Neural cell (in vitro differentiated cells): ENCODE results near the gene PANK2.

Experiments
- EP300 ChIP-seq: fragments of 450-650 bp; conservative IDR thresholded peaks from 2 replicates; pipeline ENCODE4 v1.6.1; 2014; ENCODE audit warnings: antibody characterized with exemption, mild to moderate bottlenecking, moderate library complexity; ENCODE audit not compliant: poor library complexity, severe bottlenecking
- EZH2 ChIP-seq: fragments of 200-600, 300-800 bp; shearing (Covaris generic), sonication (generic); IDR thresholded peaks from 2 replicates; pipeline ENCODE4 v1.6.1; 2014; ENCODE audit warnings: antibody characterized with exemption, low read length, borderline replicate concordance, mild to moderate bottlenecking; ENCODE audit not compliant: insufficient read depth, poor library complexity, severe bottlenecking
- POLR2AphosphoS5 ChIP-seq: IDR thresholded peaks from 2 replicates; pipeline ENCODE4 v1.6.1; 2012
- REST ChIP-seq: IDR thresholded peaks from 2 replicates; pipeline ENCODE4 v1.6.1; 2012; ENCODE audit warnings: borderline replicate concordance
- TAF1 ChIP-seq: IDR thresholded peaks from 2 replicates; pipeline ENCODE4 v1.6.1; 2012; ENCODE audit warnings: low read depth
- TF ChIP-seq, protein P1 (sequence below): fragments of 450-650 bp; IDR thresholded peaks from 2 replicates; pipeline ENCODE4 v1.5.1; 2014; ENCODE audit warnings: antibody characterized with exemption, mild to moderate bottlenecking, moderate library complexity; ENCODE audit not compliant: poor library complexity, severe bottlenecking

DNA sequence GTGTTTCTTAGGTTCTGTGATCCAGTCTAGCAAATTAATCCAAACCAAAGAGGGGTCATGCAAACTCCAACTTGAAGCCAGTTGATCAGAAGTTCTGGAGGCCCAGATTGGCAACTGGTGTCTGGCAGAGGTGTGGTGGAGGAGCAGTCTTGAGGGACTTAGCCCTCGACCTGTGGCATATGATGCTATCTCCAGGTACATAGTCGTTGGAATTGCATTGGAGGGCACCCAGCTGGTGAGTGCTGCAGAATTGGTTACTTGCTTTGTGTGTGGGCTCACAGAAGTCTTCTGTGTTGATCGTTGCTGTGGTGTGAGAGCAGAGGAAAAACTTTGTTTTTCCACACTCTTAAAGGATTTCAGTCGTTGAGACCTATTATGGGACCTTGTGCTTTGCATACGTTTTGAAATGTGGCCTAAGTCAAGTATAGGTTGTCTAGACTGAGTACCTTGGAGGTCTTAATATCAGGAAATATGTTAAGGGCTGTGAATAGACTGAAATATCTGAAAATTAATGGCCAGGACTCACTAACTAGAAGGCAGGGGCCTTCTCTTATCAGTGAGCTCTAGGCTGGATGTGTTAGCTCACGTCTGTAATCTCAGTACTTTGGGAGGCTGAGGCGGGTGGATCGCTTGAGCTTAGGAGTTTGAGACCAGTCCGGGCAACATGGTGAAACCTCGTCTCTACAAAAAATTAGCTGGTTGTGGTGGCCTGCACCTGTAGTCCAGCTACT, 7.8 kb downstream of the PANK2 start:
- TF ChIP-seq, protein P1, sequence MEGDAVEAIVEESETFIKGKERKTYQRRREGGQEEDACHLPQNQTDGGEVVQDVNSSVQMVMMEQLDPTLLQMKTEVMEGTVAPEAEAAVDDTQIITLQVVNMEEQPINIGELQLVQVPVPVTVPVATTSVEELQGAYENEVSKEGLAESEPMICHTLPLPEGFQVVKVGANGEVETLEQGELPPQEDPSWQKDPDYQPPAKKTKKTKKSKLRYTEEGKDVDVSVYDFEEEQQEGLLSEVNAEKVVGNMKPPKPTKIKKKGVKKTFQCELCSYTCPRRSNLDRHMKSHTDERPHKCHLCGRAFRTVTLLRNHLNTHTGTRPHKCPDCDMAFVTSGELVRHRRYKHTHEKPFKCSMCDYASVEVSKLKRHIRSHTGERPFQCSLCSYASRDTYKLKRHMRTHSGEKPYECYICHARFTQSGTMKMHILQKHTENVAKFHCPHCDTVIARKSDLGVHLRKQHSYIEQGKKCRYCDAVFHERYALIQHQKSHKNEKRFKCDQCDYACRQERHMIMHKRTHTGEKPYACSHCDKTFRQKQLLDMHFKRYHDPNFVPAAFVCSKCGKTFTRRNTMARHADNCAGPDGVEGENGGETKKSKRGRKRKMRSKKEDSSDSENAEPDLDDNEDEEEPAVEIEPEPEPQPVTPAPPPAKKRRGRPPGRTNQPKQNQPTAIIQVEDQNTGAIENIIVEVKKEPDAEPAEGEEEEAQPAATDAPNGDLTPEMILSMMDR = no peak
- TF ChIP-seq POLR2AphosphoS5 (no peak), EZH2 (no peak), REST (no peak), EP300 (no peak), TAF1 (no peak)
